GM15510 (cell line): Measurements from ENCODE around the gene FES.

Source experiments
- POLR2A ChIP-seq: IDR thresholded peaks from 3 replicates; pipeline ENCODE4 v1.6.1; 2011; ENCODE audit warnings: borderline replicate concordance; ENCODE audit not compliant: insufficient read length; ENCODE audit errors: extremely low read depth

FES gene

GRCh38 chr15:90905306-90906180 lies 21.2 kb downstream of the FES start:
- no peak for TF ChIP-seq POLR2A

GRCh38 chr15:90906181-90906849 lies 22.0 kb downstream of the FES start:
- TF ChIP-seq POLR2A: no peak

- TF ChIP-seq POLR2A: no peak
Observed at GRCh38 chr15:90907051-90907660, 22.9 kb downstream of the FES start.

- no peak for TF ChIP-seq POLR2A
Observed at GRCh38 chr15:90907838-90908507, 23.7 kb downstream of the FES start.

GRCh38 chr15:90909976-90910375 lies 25.7 kb downstream of the FES start:
- no peak for TF ChIP-seq POLR2A

GRCh38 chr15:90910441-90911301 lies 26.4 kb downstream of the FES start:
- TF ChIP-seq POLR2A: no peak

GRCh38 chr15:90911302-90911623 lies 27.0 kb downstream of the FES start:
- TF ChIP-seq POLR2A: no peak

- no peak for TF ChIP-seq POLR2A
Observed at GRCh38 chr15:90911906-90912769, 27.8 kb downstream of the FES start.

GRCh38 chr15:90912770-90913075 lies 28.4 kb downstream of the FES start:
- no peak for TF ChIP-seq POLR2A

- TF ChIP-seq POLR2A: no peak
Observed at GRCh38 chr15:90913398-90913944, 29.2 kb downstream of the FES start.

- TF ChIP-seq POLR2A: no peak
Observed at GRCh38 chr15:90914305-90915080, 30.2 kb downstream of the FES start.

GRCh38 chr15:90915216-90915807 lies 31.0 kb downstream of the FES start:
- TF ChIP-seq POLR2A: no peak
